ENCODE data around the gene PSMD8.

GRCh38 chr19:38412961-38413360 is 38.6 kb downstream of the PSMD8 start:
- no peak for TF ChIP-seq CTCF (IDR thresholded peaks at IDR 0.05; ENCODE audit: insufficient read depth, low read length, poor library complexity, severe bottlenecking)
- TF ChIP-seq EZH2phosphoT487 (conservative IDR thresholded peaks at IDR 0.05; ENCODE audit: low read length) = no peak

All from SU-DHL-6 (cell line).